Body of pancreas (tissue), 4 donors: ENCODE results near the gene TSC22D2.

ENCODE experiments used
- CTCF ChIP-seq, 7 experiments: fragments of 450-650 bp in 4 of 7; fragments of 200-600 bp in 3 of 7; sonication (generic) in 3 of 7; IDR thresholded peaks; one replicate each; pipeline ENCODE4 v1.5.1; 2016 to 2019; ENCODE audit warnings: antibody characterized with exemption in 7 of 7
- POLR2A ChIP-seq, 3 donors: fragments of 450-650 bp; IDR thresholded peaks; one replicate each; pipeline ENCODE4 v1.6.1; 2016; ENCODE audit warnings: antibody characterized with exemption in 3 of 3, mild to moderate bottlenecking in 2 of 3

GRCh38 chr3:150408221-150409124, at the start of gene TSC22D2:
- TF ChIP-seq CTCF (IDR thresholded peaks at IDR 0.05), result peak in 3 of 7 experiments; percentile 31 to 38 (median 34)
- TF ChIP-seq POLR2A (IDR thresholded peaks at IDR 0.05), result peak; percentile 97 to 99 (median 98)
